22Rv1 (cell line): ENCODE measurements around the gene CACNA2D2.

Experiments used
- H3K27ac ChIP-seq: fragments of 450-650 bp; 2 replicates; pipeline ENCODE4 v1.5.1; 2017
- CTCF ChIP-seq: fragments of 450-650 bp; IDR thresholded peaks from 2 replicates; pipeline ENCODE4 v1.5.1; 2017; ENCODE audit warnings: mild to moderate bottlenecking
- ZFX ChIP-seq: fragments of 450-650 bp; IDR thresholded peaks from 2 replicates; pipeline ENCODE4 v1.6.1; 2017; ENCODE audit warnings: antibody characterized with exemption, borderline replicate concordance

Gene CACNA2D2

GRCh38 chr3:50352781-50353180, 150.7 kb downstream of the CACNA2D2 start:
- H3K27ac ChIP-seq: peak overlapping the region; percentile 18; the same call in 1 of the 2 replicates
- TF ChIP-seq CTCF (no peak; the same call in 1 of the 2 replicates), ZFX (no peak)

GRCh38 chr3:50351323-50351697, 152.1 kb downstream of the CACNA2D2 start:
- no peak for TF ChIP-seq CTCF
- TF ChIP-seq ZFX: no peak
- H3K27ac ChIP-seq: peak overlapping the region; percentile 89

- peak within 1 kb of the TSS; percentile 89 for H3K27ac ChIP-seq
- TF ChIP-seq CTCF (no peak), ZFX (no peak)
Measured at GRCh38 chr3:50350527-50351322, 152.7 kb downstream of the CACNA2D2 start, which contains the start of the genes CYB561D2 and NPRL2. Gene CYB561D2 (plus strand): TSS chr3:50350862. CDS start chr3:50351434, 572 bp downstream. Gene NPRL2 (minus strand): TSS chr3:50350775. CDS start chr3:50350652, 123 bp downstream.

GRCh38 chr3:50350213-50350526, 153.3 kb downstream of the CACNA2D2 start:
- TF ChIP-seq ZFX: no peak
- TF ChIP-seq CTCF: no peak
- H3K27ac ChIP-seq: peak overlapping the region; percentile 89

- TF ChIP-seq ZFX (no peak), CTCF (peak; percentile 84)
- H3K27ac ChIP-seq: peak overlapping the region; percentile 26; the same call in 1 of the 2 replicates
Measured at GRCh38 chr3:50347187-50347813, 156.1 kb downstream of the CACNA2D2 start.

GRCh38 chr3:50345586-50346234, 157.7 kb downstream of the CACNA2D2 start, which contains the start of gene ZMYND10:
Gene ZMYND10 (minus strand): TSS chr3:50345732. CDS start chr3:50345579, 153 bp downstream.
- H3K27ac ChIP-seq: peak within 1 kb of the TSS; percentile 74
- TF ChIP-seq ZFX: no peak
- TF ChIP-seq CTCF: no peak
